ENCODE data around the gene INO80D.
"Not testable (repeated sequence)": the region's sequence is repeated elsewhere in the genome, so short reads cannot be mapped to it uniquely, and the experiment has no call there.

DNA sequence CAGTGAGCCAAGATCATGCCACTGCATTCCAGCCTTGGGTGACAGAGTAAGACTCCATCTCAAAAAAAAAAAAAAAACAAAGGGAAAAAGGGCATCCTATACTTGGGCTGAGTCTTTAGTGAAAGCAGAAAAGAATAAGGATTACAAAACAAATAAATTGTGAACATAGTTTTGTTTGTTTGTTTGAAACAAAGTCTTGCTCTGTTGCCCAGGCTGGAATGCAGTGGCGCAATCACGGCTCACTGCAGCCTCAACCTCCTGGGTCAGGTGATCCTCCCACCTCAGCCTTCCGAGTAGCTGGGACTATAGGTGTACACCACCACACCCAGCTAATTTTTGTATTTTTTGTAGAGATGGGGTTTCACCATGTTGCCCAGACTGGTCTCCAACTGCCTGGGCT lies 36.6 kb upstream of the INO80D start:
- TF ChIP-seq, protein P1, sequence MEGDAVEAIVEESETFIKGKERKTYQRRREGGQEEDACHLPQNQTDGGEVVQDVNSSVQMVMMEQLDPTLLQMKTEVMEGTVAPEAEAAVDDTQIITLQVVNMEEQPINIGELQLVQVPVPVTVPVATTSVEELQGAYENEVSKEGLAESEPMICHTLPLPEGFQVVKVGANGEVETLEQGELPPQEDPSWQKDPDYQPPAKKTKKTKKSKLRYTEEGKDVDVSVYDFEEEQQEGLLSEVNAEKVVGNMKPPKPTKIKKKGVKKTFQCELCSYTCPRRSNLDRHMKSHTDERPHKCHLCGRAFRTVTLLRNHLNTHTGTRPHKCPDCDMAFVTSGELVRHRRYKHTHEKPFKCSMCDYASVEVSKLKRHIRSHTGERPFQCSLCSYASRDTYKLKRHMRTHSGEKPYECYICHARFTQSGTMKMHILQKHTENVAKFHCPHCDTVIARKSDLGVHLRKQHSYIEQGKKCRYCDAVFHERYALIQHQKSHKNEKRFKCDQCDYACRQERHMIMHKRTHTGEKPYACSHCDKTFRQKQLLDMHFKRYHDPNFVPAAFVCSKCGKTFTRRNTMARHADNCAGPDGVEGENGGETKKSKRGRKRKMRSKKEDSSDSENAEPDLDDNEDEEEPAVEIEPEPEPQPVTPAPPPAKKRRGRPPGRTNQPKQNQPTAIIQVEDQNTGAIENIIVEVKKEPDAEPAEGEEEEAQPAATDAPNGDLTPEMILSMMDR (conservative IDR thresholded peaks at IDR 0.05 in 1 of 2, IDR thresholded peaks at IDR 0.05 in 1 of 2; ENCODE audit: low read depth in 1 of 2, low read length in 2 of 2), result not testable (repeated sequence)
- not testable (repeated sequence) for TF ChIP-seq EZH2 (IDR thresholded peaks at IDR 0.05; ENCODE audit: low read length, missing control alignments)

Data from fibroblast of lung (primary cell).